HuH-7.5 (cell line): Measurements from ENCODE around the gene NCOA3.
"Not testable (repeated sequence)": the region's sequence is repeated elsewhere in the genome, so short reads cannot be mapped to it uniquely, and the experiment has no call there.

ENCODE experiments used
- DNase-seq: peaks from one replicate; pipeline ENCODE4 v3.0.0; 2011; ENCODE audit warnings: low spot score

The NCOA3 gene

DNA sequence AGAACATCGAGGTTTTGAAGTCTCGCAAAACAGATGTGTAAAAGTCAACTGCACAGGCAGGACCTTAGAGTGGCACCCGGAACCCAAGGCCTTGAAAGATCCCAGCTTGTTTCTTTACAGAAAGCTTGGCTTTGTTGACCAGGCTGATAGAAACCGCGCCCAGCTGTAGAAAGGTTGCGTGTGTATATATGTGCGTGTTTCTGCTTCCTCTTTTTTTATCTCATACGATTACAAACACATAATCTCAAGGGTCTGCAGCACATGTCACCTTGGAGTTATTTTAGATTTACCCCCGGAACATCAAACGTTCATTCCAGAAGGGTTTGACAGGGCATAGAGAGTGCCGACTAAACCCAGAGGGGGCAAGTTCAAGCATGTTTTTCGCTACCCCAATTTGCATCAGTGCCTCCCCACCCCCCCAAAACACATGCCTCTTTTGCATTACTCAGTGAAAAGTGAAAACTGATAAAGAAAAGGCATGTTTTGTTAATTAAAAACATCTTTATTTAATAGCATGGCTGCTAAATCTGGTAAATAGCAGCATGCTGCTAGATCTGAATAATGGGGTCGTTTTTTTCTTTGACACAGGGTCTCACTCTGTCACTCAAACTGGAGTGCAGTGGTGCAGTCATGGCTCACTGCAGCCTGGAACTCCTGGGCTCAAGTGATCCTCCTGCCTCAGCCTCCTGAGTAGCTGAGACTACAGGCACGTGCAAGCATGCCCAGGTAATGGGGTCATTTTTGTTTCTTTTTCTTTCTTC, 33.2 kb upstream of the NCOA3 start:
- DNase-seq = no peak

DNA sequence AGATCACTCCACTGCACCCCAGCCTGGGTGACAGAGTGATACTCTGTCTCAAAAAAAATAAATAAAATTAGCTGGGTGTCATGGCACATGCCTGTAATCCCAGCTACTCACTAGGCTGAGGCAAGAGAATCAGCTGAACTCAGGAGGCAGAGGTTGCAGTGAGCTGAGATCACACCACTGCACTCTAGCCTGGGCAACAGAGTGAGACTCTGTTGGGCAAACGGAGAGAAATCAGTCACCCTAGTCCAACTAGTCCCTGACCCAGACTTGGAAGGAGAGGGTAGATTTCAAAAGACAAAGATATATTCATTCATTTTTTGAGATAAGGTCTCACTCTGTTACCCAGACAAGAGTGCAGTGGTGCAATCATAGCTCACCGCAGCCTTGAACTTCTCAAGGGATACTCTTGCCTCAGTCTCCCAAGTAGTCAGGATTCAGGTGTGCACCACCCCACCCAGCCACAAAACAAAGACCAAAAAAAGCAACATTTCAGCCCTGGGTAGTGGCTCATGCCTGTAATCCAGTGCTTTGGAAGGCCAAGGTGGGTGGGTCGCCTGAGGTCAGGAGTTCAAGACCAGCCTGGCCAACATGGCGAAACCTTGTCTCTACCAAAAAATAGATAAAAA, 26.2 kb upstream of the NCOA3 start:
- DNase-seq = no peak

DNA sequence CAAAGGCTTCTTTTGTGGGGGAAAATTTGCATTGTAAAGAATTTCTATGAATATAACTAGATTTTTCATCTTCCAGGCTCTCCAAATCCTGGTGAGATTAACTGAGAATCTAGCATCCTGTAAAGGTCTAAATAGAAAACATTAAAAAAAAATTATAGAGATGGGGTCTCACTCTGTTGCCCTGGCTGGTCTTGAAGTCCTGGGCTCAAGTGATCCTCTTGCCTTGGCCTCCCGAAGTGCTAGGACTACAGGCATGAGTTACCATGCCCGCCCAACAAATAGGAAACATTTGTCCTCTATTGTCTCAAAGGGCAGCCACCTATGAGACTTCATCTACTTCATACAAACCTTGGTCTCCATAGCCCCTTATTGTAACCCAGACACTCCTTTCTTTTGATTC, 25.2 kb upstream of the NCOA3 start:
- no peak for DNase-seq

DNA sequence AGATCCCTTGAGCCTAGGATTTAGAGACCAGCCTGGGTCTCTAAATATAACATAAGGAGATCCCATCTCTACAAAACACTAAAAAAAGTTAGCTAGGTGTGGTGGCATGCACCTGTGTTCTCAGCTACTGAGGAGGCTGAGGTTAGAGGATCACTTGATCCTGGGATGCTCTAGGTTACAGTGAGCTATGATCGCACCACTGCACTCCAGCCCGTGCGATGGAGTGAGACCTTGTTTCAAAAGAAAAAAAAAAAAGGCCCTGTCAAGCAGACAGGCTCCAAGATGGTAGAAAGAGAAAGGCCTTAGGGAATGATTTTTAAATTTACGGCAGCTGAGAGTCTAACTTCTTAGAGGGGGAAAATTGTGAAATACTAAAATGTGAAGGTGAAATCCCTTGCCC, 22.6 kb upstream of the NCOA3 start:
- no peak for DNase-seq

DNA sequence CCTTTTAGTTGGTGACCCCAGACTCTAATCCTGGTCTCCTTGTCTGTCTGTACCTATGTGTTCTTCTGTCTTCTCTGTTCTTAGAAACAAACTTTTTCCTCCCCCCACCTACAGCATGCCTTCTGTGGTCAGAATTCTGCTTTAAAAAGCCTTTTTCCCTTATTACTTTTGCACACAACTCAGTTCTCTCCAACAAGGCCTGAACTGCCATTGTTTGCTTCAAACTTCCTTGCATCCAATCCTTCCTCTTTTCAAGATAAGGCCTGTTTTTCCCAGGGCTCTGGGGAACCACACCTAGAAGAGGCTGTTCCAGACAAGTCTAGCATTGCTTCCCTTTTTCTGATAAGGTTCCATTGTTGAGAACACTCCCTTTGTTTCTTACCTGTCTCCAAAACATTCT, 22.2 kb upstream of the NCOA3 start:
- DNase-seq = no peak

DNA sequence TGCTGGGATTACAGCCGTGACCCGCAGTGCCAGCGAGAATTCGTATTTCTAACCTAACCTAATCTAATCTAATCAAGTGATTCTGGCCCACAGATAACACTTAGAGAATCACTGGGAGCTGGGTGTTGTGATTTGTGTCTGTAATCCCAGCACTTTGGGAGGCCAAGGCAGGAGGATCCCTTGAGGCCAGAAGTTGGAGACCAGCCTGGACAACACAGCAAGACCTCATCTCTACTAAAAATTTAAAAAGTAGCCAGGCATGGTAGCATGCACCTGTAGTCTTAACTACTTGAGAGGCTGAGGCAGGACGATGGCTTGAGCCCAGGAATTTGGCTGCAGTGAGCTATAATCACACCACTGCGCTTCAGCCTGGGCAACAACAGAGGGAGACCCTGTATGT, 21.4 kb upstream of the NCOA3 start:
- DNase-seq = no peak

DNA sequence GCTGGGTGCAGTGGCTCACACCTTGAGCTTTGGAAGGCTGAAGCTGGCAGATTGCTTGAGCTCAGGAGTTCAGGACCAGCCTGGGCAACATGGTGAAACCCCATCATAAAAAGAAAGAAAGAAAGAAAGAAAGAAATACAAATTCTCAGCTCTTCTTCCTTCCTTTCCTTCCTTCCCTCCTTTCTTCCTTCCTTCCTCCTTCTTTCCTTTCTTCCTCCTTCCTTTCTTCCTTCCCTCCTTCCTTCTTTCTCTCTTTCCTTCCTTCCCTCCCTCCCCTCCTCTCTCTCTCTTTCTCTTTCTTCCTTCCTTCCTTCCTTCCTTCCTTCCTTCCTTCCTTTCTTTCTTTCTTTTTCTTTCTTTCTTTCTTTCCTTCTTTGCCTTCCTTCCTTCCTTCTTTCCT, 21.0 kb upstream of the NCOA3 start:
- no peak for DNase-seq

DNA sequence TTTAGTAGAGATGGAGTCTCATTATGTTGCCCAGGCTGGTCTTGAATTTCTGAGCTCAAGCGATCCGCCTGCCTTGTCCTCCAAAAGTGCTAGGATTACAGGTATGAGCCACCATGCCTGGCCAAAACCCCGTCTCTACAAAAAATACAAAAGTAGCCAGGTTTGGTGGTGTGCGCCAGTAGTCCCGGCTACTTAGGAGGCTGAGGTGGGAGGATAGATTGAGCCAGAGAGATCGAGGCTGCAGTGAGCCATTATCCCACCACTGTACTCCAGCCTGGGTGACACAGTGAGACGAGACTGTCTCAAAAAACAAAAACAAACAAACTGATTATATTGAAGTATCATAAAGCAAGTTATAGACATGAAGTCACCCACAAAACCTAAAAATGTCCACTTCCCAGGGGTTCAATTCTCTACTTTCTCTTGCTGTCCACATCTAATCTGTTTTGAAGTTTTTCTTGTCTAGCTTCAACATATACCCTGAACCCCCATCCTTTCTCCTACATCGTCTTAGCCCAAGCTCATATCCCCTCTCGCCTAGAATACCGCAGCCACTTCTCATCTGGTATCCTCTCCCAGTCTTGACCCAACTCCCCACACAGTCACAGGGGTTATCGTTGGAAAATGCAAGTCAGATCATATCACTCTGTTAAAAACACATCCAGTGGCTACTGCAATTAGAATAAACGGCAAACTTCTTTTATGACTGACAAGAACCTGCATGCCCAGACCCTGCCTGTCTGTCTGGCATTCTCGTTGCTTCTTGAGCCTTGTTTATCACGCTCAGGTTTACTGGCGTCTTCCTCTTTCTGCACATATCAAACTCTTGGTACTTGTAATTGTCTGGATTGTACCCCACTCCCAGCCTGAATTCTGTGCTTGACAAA, 20.1 kb upstream of the NCOA3 start:
- no peak for DNase-seq

DNA sequence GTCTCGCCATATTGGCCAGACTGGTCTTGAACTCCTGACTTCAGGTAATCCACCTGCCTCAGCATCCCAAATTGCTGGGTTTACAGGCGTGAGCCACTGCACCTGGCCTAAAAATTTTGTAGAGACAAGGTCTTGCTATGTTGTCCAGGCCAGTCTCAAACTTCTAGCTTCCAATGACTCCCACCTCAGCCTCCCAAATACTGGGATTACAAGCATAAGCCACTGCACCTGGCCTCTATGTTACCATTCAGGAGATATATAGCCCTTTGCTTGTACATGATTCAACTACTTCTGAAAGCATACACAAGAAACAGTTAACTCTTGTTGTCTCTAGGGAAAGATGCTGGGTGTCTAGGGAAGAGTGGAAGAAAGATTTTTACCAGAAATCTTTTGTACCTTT, 19.0 kb upstream of the NCOA3 start:
- no peak for DNase-seq

DNA sequence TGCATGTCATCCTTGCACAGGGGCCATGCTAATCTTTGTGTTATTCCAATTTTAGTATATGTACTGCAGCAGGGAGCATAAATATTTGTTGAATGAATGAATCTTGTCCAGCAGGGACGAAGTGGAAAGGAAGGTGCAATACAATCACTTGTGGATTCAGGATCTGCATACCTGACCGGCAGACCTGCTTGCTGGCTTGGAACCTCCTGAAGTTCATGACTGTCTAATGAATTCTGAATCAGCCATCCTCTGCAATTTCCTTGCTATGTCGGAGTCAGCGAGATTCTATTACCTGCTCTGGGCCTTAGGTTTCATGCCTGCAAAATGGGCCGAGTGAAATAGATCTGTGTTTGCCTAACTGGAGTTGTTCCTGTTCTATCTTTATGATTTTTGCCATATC, 17.4 kb upstream of the NCOA3 start:
- no peak for DNase-seq

DNA sequence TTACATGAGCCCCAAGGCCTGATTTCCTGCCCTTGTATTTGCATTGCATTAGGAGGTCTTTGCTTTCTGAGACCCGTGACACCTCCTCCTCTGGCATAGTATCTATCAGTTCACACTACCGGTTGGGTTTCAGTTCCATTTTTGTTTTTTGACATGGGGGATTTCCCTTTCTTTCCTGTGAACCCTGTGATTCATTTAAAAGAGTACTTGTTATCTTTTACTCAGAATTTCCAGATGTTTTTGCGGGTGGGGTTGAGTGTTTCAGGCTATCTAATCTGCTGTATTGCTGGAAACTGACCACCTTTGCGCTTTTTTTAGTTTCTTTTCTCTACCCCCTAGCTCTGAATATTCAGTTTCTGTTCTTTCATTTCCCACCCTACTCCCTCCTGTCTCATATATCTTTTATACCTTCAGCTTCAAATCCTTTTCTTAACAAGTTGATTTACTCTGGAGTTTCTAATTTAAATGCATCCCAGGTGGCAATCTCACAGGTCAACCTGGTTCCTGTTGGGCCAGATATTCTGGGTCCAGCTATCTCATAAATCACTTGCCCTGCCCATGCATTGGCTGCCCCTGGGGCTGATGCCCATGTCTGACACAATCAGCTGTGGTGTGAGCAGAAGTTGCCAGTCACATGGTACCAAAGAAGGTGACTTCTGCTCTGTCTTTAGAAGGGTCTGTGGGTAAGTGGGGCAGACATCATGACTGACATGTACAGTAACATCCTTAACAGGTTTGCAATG, 14.3 kb upstream of the NCOA3 start:
- DNase-seq = no peak

DNA sequence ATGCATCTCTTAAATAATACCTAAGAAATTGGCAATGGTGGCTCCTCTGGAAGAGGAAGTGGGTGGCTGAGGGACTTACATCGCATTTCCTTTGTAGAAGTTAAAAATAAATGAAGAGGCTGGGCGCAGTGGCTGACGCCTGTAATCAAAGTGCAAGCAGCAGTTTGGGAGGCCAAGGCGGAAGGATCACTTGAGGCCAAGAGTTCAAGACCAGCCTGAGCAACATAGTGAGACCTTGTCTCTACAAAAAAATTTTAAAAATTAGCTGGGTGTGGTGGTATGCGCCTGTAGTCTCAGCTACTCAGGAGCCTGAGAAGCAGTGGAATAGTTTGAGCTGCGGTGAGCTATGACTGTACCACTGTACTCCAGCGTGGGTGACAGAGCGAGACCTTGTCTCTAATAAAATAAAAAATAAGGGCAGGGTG, 12.2 kb upstream of the NCOA3 start:
- no peak for DNase-seq

DNA sequence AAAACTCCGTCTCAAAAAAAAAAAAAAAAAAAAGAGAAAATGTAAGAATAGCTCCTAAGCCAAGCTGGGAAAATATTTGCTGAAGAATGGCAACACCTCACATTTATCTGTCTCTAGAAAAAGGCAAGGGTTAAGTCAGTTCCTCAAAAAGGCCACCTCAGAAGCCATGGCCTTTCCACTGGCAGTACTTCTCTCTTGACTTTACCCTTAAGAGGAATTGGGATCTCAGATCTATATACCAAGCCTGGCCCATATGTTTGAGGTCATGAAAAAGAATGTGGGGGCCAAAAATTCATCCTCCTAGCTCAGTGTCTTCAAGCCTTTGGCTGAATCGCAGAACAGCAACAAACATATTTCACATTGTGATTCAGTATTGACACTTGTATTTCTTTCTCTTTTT, 10.9 kb upstream of the NCOA3 start:
- no peak for DNase-seq

DNA sequence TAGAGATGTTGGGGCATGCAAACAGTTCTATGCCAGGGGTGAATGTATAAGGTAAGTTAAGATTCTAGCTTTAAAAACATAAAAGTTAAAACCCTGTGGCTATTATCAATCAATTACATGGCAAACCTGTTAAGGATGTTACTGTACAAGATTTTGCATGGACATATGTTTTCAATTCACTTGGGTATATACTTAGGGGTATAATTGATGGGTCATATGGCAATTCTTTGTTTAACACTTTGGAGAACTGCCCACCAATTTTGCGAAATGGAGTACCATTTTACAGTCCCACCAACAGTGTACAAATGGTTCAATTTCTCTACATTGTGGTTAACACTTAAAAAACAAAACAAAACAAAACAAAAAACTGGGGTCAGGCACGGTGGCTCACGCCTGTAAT, 9.4 kb upstream of the NCOA3 start:
- DNase-seq = no peak

DNA sequence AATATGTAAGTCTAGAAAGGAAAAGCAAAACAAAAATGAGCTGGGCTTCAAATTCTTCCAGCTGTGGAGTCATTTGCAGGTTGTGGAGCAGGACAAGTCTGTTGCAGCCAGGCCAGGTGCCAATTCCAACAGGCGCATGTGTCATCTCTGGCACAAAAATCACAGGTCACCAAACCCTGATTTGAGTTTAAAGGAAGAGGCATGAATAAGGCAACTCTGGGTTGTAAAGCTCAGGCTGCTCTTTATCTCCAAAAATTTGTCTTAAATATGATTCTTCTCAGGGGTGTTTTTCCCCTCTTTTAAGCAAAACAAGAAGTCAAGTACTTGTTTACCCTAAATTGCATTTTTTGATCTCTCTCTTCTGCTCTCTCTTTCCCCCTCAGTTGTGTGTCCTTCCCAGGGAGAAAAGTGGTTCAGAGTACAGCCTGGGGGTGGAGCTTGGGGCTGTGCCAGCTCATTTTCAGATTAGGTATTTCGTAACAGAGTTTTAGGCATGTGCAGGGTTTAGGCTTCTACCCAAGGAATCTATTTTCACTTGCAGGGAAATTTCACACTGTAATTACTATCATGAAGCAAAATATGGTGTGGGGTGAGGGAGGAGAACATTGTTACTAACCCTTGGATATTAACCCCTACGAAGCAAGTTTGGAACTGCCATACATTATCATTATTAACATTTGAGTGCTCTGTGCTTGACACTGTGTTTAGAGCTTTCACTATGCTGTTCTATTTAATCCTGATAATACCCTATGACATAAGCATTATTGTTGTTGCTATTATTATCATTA, 8.3 kb upstream of the NCOA3 start:
- peak; percentile 90 for DNase-seq

DNA sequence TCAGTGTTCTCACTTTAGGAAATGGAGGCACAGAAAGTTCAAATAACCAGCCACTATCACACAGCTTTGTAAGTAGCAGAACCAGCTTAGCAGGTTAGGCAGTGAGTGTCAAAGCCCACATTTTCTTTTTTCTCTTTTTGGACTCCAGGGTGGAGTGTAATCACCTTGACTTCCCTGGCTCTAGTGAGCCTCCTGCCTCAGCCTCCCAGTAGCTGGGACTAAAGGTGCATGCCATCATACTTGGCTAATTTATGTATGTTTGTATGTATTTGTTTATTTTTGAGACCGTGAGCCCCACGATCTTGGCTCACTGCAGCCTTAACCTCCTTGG, 7.8 kb upstream of the NCOA3 start:
- peak; percentile 76 for DNase-seq

DNA sequence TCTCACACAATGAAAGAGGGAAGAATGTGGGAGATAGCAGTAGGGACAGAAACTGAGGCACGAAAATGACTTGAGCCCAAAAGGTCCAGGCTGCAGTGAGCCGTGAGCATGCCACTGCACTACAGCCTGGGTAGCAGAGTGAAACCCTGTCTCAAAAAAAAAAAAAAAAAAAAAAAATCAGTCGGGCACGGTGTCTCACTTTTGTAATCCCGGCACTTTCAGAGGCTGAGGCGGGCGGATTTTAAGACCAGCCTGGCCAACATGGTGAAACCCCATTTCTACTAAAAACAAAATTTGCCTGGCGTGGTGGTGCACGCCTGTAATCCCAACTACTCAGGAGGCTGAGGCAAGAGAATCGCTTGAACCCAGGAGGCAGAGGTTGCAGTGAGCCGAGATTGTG, 7.1 kb upstream of the NCOA3 start:
- DNase-seq = not testable (repeated sequence)

DNA sequence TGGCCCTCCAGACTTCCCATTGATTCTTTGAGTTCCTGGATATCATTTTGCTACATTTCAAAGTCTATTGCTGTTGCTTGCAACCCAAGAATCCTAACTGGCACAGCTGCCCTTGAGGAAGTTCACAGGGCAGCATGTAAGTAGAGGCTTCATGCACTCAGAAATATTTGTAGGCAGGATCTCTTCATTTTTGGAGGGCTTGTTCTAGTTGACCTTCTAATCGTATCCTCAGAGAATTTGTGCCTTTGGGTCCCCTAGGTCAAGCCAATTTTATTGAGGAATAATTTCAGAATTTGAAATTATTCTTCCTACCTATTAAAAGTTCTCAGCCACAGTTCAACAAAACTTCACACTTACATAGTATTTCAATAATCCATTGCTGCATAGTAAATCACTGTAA, 5.6 kb upstream of the NCOA3 start:
- no peak for DNase-seq

DNA sequence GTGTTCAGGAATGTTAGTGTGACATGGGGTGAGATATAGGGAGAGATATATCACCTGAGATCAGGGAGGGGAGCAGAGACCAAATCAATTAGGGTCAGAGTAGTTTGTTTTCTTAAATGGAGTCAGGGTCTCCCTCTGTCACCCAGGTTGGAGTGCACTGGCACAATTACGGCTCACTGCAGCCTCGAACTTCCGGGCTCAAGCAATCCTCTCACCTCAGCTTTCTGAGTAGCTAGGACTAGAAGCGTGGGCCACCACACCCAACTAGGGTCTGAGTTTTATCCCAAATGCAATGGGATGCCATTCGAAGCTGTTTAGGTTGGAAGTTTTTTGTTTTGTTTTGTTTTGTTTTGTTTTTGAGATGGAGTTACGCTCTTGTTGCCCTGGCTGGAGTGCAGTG, 3.1 kb upstream of the NCOA3 start:
- DNase-seq = no peak

DNA sequence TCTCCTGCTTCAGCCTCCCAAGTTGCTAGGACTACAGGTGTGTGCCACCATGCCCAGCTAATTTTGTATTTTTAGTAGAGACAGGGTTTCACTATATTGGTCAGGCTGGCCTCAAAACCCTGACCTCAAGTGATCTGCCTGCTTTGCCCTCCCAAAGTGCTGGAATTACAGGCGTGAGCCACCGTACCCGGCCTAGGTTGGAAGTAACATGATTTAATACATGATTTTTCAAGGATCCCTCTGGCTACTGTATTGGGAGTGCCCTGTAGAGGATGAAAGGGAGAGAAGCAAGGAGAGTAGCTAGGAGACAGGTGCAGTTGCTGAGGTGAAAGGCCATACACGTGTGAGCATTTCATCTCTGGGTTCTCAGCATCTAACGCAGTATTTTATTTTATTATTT, 2.6 kb upstream of the NCOA3 start:
- no peak for DNase-seq

DNA sequence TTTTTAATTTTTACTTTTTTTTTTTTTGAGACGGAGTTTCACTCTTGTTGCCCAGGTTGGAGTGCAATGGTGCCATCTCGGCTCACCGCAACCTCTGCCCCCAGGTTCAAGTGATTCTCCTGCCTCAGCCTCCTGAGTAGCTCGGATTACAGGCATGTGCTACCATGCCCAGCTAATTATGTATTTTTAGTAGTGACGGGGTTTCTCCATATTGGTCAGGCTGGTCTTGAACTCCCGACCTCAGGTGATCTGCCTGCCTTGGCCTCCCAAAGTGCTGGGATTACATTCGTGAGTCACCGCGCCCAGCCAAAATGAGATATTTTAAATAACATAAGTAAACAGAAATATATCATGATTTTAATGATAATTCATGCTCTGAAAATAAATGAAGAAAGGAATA, 1.6 kb upstream of the NCOA3 start:
- not testable (repeated sequence) for DNase-seq

DNA sequence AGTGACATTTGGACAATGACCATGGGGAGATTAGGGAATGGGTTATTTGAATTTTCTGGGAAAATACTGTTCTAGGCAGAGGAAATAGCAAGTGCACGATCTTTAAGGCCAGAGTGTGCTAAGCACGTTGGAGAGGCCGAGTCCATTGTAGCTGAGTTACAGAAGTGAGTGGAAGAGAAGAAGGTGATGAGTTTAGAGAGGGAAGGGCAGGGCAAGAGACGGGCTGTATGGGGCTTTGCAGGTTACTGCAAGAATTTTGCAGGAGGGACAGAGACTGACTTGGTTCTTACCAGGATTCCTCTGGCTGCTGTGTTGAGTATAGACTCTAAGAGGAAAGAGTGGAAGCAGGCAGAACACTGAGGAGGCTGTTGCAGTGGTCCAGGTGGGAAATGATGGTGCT, 1.1 kb upstream of the NCOA3 start:
- DNase-seq = no peak
